T-cell (primary cell): ENCODE data around the gene CELF5. TPM values are rescaled to one million over a fixed set of nuclear protein-coding genes. Genes with fewer than 3 reads are reported as not detected.

Experiments used
- ATAC-seq, 4 experiments: fragments of 200-7000 bp in 3 of 4; fragments of 150-1000 bp in 1 of 4; cut with Tn5 transposase; replicated peaks in 1 of 4; 1 replicate in 3 of 4; 2 replicates in 1 of 4; pipeline ENCODE4 v1.10.0; 2021; ENCODE audit warnings: moderate library complexity in 3 of 4, mild to moderate bottlenecking in 2 of 4, moderate number of reproducible peaks in 1 of 4
- CTCF ChIA-PET, 2 donors: fragments of 300-600 bp; sonication (Branson Sonifier 250); formaldehyde crosslinking; loops; one replicate each; lab custom pipeline; 2022; ENCODE audit warnings: antibody characterized with exemption in 2 of 2; lab: Charles Lee
- POLR2A ChIA-PET, 2 donors: fragments of 300-600 bp; sonication (Branson Sonifier 250); formaldehyde crosslinking; loops; one replicate each; lab custom pipeline; 2022; ENCODE audit warnings: antibody characterized with exemption in 2 of 2; lab: Charles Lee
- DNase-seq, 35 experiments: peaks; one replicate each; pipeline versions ENCODE4 v3.0.0 to v3.0.0-alpha.2; 2013 to 2023
- H3K27ac ChIP-seq: one replicate; pipeline ENCODE4 v1.5.1; 2013; ENCODE audit warnings: low read length
- H3K27me3 ChIP-seq, 2 experiments: replicated peaks in 1 of 2; 1 replicate in 1 of 2; 2 replicates in 1 of 2; pipeline versions ENCODE4 v1.6.1 to v1.7.0; 2013; ENCODE audit warnings: low read length in 1 of 2, mixed read lengths in 1 of 2; ENCODE audit not compliant: control insufficient read depth in 2 of 2, insufficient read depth in 2 of 2; ENCODE audit errors: extremely low read depth in 1 of 2
- H3K36me3 ChIP-seq, 2 donors: 1 replicate in 1 of 2; 2 replicates in 1 of 2; pipeline versions ENCODE4 v1.6.1 to v1.7.0; 2013; ENCODE audit warnings: low read length in 1 of 2; ENCODE audit not compliant: control insufficient read depth in 2 of 2, insufficient read depth in 1 of 2; ENCODE audit errors: extremely low read depth in 1 of 2
- H3K4me1 ChIP-seq, 2 experiments: 1 replicate in 1 of 2; 2 replicates in 1 of 2; pipeline versions ENCODE4 v1.6.1 to v1.7.0; 2013; ENCODE audit warnings: low read length in 2 of 2, mixed read lengths in 1 of 2; ENCODE audit not compliant: insufficient read depth in 2 of 2, control insufficient read depth in 1 of 2; ENCODE audit errors: extremely low read depth in 1 of 2
- H3K4me3 ChIP-seq, 2 donors: 1 replicate in 1 of 2; 2 replicates in 1 of 2; pipeline versions ENCODE4 v1.5.1 to v1.7.0; 2013; ENCODE audit warnings: mild to moderate bottlenecking in 2 of 2, low read length in 1 of 2, moderate library complexity in 1 of 2; ENCODE audit not compliant: control insufficient read depth in 1 of 2; ENCODE audit errors: extremely low read depth in 1 of 2
- H3K9me3 ChIP-seq: 2 replicates; pipeline ENCODE4 v1.7.0; 2013
- H3K27ac Mint-ChIP-seq, 2 donors: one replicate each; pipeline ENCODE4 v1.8.0; 2020 to 2021; ENCODE audit warnings: mild to moderate bottlenecking in 2 of 2, mixed read lengths in 2 of 2
- H3K27me3 Mint-ChIP-seq, 2 donors: one replicate each; pipeline ENCODE4 v1.8.0; 2021 to 2022; ENCODE audit warnings: mixed read lengths in 2 of 2
- H3K36me3 Mint-ChIP-seq: one replicate; pipeline ENCODE4 v1.8.0; 2021; ENCODE audit warnings: mixed read lengths
- H3K4me1 Mint-ChIP-seq, 3 donors: one replicate each; pipeline ENCODE4 v1.8.0; 2020 to 2022; ENCODE audit warnings: mixed read lengths in 3 of 3, mild to moderate bottlenecking in 1 of 3
- H3K4me3 Mint-ChIP-seq, 3 donors: one replicate each; pipeline ENCODE4 v1.8.0; 2020 to 2022; ENCODE audit warnings: mild to moderate bottlenecking in 3 of 3, mixed read lengths in 3 of 3, moderate library complexity in 3 of 3
- H3K9me3 Mint-ChIP-seq, 3 donors: one replicate each; pipeline ENCODE4 v1.8.0; 2020 to 2022; ENCODE audit warnings: mixed read lengths in 3 of 3
- WGBS: methylation state at CpG from one replicate; pipeline ENCODE4 v1.1.5; 2013; ENCODE audit warnings: missing lambda C conversion rate; ENCODE audit not compliant: insufficient coverage; 5-methylcytosine and 5-hydroxymethylcytosine counted together
- total RNA-seq, 35 experiments: library from RNA in 6 of 35; stranded (reverse) in 6 of 35; fragments of 120-200 nt in 1 of 35; gene quantifications; one replicate each; pipeline versions ENCODE4 v1.2.1 to v1.2.4 and lab custom pipeline; 2013 to 2026

CELF5 gene
- total RNA-seq, 5 donors from 2014 or later (not counting 1 experiment from before 2014, with no cell fraction given) = 0.23 to 1.9 (median 0.39) TPM; not detected in 1

GRCh38 chr19:3292958-3293529, 68.6 kb downstream of the CELF5 start:
- WGBS = 85% methylated on average over 18 of the region's 23 CpGs
- H3K4me1 ChIP-seq = no peaks in the 10 kb centered on the region

GRCh38 chr19:3293560-3293959, 69.1 kb downstream of the CELF5 start:
- no peaks in the 10 kb centered on the region for H3K4me1 ChIP-seq
- H3K4me1 Mint-ChIP-seq = no peaks in the 10 kb centered on the region
- 60% methylated on average over 2 of the region's 9 CpGs for WGBS
- no peak overlapping the region for H3K4me3 Mint-ChIP-seq
- no peaks in the 10 kb centered on the region for H3K9me3 Mint-ChIP-seq
- peaks cover 5 to 24% of the 10 kb centered on the region in 2 donors for H3K27me3 Mint-ChIP-seq
- no peaks in the 10 kb centered on the region for H3K36me3 ChIP-seq
- no peak overlapping the region for H3K27ac Mint-ChIP-seq
- H3K27me3 ChIP-seq = peaks cover 0 to 48% of the 10 kb centered on the region in 2 experiments
- ATAC-seq (no peak), DNase-seq (no peak)
- ChIA-PET CTCF (no interaction called here), POLR2A (no interaction called here)
- no peak overlapping the region for H3K27ac ChIP-seq
- H3K36me3 Mint-ChIP-seq = no peaks in the 10 kb centered on the region
- H3K4me3 ChIP-seq = no peak overlapping the region
- no peaks in the 10 kb centered on the region for H3K9me3 ChIP-seq

More at GRCh38 chr19:3292958-3293529, 68.6 kb downstream of the CELF5 start:
- Histone ChIP-seq H3K27me3 (peaks cover 0 to 48% of the 10 kb centered on the region in 2 experiments), H3K27ac (no peak overlapping the region), H3K4me3 (no peak overlapping the region), H3K36me3 (no peaks in the 10 kb centered on the region), H3K9me3 (no peaks in the 10 kb centered on the region)
- Mint-ChIP-seq H3K9me3 (no peaks in the 10 kb centered on the region), H3K27me3 (peaks cover 5 to 27% of the 10 kb centered on the region in 2 donors), H3K36me3 (no peaks in the 10 kb centered on the region), H3K27ac (no peak overlapping the region), H3K4me3 (no peak overlapping the region), H3K4me1 (no peaks in the 10 kb centered on the region)
- ATAC-seq = no peak
- POLR2A ChIA-PET = no interaction called here
- DNase-seq = no peak
- CTCF ChIA-PET = no interaction called here

GRCh38 chr19:3294080-3294850, 69.8 kb downstream of the CELF5 start:
- no peaks in the 10 kb centered on the region for H3K36me3 ChIP-seq
- no peaks in the 10 kb centered on the region for H3K36me3 Mint-ChIP-seq
- H3K4me3 Mint-ChIP-seq = no peak overlapping the region
- H3K27ac ChIP-seq = no peak overlapping the region
- H3K4me1 Mint-ChIP-seq = no peaks in the 10 kb centered on the region
- H3K27ac Mint-ChIP-seq = no peak overlapping the region
- H3K9me3 Mint-ChIP-seq = no peaks in the 10 kb centered on the region
- ATAC-seq = no peak
- DNase-seq = no peak
- no peaks in the 10 kb centered on the region for H3K4me1 ChIP-seq
- WGBS = 79% methylated on average over 16 of the region's 20 CpGs
- POLR2A ChIA-PET = no interaction called here
- no peak overlapping the region for H3K4me3 ChIP-seq
- H3K9me3 ChIP-seq = no peaks in the 10 kb centered on the region
- H3K27me3 ChIP-seq = peaks cover 0 to 51% of the 10 kb centered on the region in 2 experiments
- H3K27me3 Mint-ChIP-seq = peaks cover 6 to 29% of the 10 kb centered on the region in 2 donors
- CTCF ChIA-PET = interaction anchor here (0.5 to 0.6 kb wide), 2 partner anchors 13 to 472 kb away, joined by 3 read pairs; no protein-coding TSS in a partner anchor

GRCh38 chr19:3295581-3295980, 71.1 kb downstream of the CELF5 start:
- POLR2A ChIA-PET = interaction anchor here in 1 of 2 donors (0.6 kb wide), 2 partner anchors 64 to 372 kb away, joined by 6 to 9 read pairs; no protein-coding TSS in a partner anchor
- Histone ChIP-seq H3K27me3 (peaks cover 0 to 51% of the 10 kb centered on the region in 2 experiments), H3K4me3 (no peak overlapping the region), H3K4me1 (no peaks in the 10 kb centered on the region), H3K9me3 (no peaks in the 10 kb centered on the region), H3K27ac (no peak overlapping the region), H3K36me3 (no peaks in the 10 kb centered on the region)
- peaks cover 11 to 37% of the 10 kb centered on the region in 2 donors for H3K27me3 Mint-ChIP-seq
- H3K9me3 Mint-ChIP-seq = no peaks in the 10 kb centered on the region
- H3K36me3 Mint-ChIP-seq = no peaks in the 10 kb centered on the region
- 76% methylated on average over 3 of the region's 14 CpGs for WGBS
- no peak for ATAC-seq
- H3K4me3 Mint-ChIP-seq = no peak overlapping the region
- DNase-seq = no peak
- no peaks in the 10 kb centered on the region for H3K4me1 Mint-ChIP-seq
- no peak overlapping the region for H3K27ac Mint-ChIP-seq
- CTCF ChIA-PET = interaction anchor here in 1 of 2 donors (0.6 to 0.7 kb wide), 3 partner anchors 10 to 1431 kb away, joined by 3 to 5 read pairs (median 5); no protein-coding TSS in a partner anchor

GRCh38 chr19:3296034-3296433, 71.6 kb downstream of the CELF5 start:
- Mint-ChIP-seq H3K27me3 (peaks cover 11 to 37% of the 10 kb centered on the region in 2 donors), H3K4me3 (no peak overlapping the region), H3K9me3 (no peaks in the 10 kb centered on the region), H3K4me1 (no peaks in the 10 kb centered on the region), H3K36me3 (no peaks in the 10 kb centered on the region), H3K27ac (no peak overlapping the region)
- H3K9me3 ChIP-seq = no peaks in the 10 kb centered on the region
- no peaks in the 10 kb centered on the region for H3K4me1 ChIP-seq
- CTCF ChIA-PET = interaction anchor here in 1 of 2 donors (0.6 to 0.7 kb wide), 3 partner anchors 10 to 1430 kb away, joined by 3 to 5 read pairs (median 5); no protein-coding TSS in a partner anchor
- POLR2A ChIA-PET = interaction anchor here in 1 of 2 donors (0.6 kb wide), 2 partner anchors 64 to 372 kb away, joined by 6 to 9 read pairs; no protein-coding TSS in a partner anchor
- no CpG with 5 or more reads among the region's 9 CpGs for WGBS
- no peaks in the 10 kb centered on the region for H3K36me3 ChIP-seq
- no peak overlapping the region for H3K4me3 ChIP-seq
- peaks cover 0 to 49% of the 10 kb centered on the region in 2 experiments for H3K27me3 ChIP-seq
- ATAC-seq (no peak), DNase-seq (no peak)
- H3K27ac ChIP-seq = no peak overlapping the region

GRCh38 chr19:3296446-3296845, 72.0 kb downstream of the CELF5 start:
- Histone ChIP-seq H3K27ac (no peak overlapping the region), H3K36me3 (no peaks in the 10 kb centered on the region), H3K4me3 (no peak overlapping the region), H3K9me3 (no peaks in the 10 kb centered on the region), H3K27me3 (peaks cover 0 to 48% of the 10 kb centered on the region in 2 experiments), H3K4me1 (no peaks in the 10 kb centered on the region)
- WGBS = 89% methylated on average over 8 of the region's 19 CpGs
- Mint-ChIP-seq H3K27me3 (peaks cover 11 to 37% of the 10 kb centered on the region in 2 donors), H3K4me3 (no peak overlapping the region), H3K9me3 (no peaks in the 10 kb centered on the region), H3K36me3 (no peaks in the 10 kb centered on the region), H3K4me1 (no peaks in the 10 kb centered on the region), H3K27ac (no peak overlapping the region)
- ATAC-seq (no peak), DNase-seq (no peak)
- POLR2A ChIA-PET = interaction anchor here in 1 of 2 donors (0.6 kb wide), 1 partner anchor 373 kb away, joined by 9 read pairs; no protein-coding TSS in a partner anchor
- CTCF ChIA-PET = interaction anchor here in 1 of 2 donors (0.6 to 0.7 kb wide), 3 partner anchors 9 to 1430 kb away, joined by 3 to 5 read pairs (median 5); no protein-coding TSS in a partner anchor
